GM18951 (cell line): ENCODE results near the gene LEKR1.

ENCODE experiments used
- POLR2A ChIP-seq: IDR thresholded peaks from 4 replicates; pipeline ENCODE4 v1.6.1; 2011; ENCODE audit warnings: mild to moderate bottlenecking; ENCODE audit not compliant: insufficient read length, insufficient read depth; ENCODE audit errors: extremely low read depth
- in situ Hi-C: fragments of 300-500 bp; cut with MboI; formaldehyde crosslinking; loops from one replicate; pipeline ENCODE4 v1.12.0; 2022; ENCODE audit warnings: low sequenced_read_pairs, mixed read lengths, inconsistent platforms; ENCODE audit not compliant: unreplicated experiment

The LEKR1 gene

GRCh38 chr3:157063926-157064325 is 237.8 kb downstream of the LEKR1 start:
- in situ Hi-C loops, result no loop called here
- no peak for TF ChIP-seq POLR2A

DNA sequence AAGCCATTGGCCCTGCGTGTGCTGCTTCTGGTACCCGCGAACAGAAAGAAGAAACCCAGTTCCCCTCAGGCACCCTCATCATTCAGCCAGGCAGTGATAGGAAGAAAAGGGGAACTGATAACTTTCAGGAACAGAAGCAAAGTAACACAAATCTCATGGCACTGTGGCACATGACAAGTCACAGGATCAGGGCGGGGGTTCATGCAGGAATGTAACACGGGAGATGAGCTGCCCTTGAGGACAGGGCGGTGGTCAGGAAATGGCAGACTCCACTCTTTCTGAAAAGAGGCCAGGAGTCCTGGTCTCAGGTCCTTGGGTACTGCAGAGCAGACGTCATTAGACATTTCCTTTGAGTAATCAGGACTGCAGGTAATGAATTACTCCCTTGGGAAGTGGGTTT is 238.2 kb downstream of the LEKR1 start:
- in situ Hi-C loops, result no loop called here
- no peak for TF ChIP-seq POLR2A

GRCh38 chr3:157065201-157065600 is 239.0 kb downstream of the LEKR1 start:
- in situ Hi-C loops, result no loop called here

DNA sequence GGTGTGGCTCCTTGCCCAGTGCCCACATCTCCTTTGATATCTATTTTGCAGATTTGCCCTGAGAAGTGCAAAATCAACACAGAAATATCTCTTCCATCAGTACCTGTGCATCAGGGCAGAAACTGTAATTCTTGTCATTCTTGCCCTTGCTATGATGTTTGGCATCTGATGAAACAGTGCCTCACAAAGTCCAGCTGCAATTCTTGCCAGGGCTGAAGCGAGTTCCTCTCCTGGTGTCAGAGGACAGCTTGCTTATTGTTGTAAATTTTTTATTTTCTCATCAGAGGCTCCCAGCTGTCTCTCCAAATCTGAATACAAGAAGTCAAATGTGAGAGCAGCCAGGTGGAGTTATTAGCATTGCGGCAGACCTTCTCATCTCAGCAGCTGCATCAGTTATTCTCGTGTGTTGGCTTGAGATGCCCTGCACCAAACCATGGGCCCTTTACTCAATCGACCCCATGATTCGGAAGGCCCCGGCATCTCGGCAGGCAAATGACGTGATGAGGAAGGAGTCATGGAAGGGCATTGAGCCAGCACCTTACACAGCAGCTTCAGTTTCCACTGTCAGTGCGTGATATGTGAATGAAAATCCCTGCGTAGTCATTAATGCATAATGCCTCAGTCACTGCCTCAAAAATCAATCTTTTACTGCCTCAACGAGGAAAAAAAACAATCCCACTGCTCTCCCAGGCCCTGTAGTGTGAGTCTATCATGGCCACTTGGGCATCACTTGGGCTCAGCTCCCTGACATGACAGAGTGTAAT is 240.4 kb downstream of the LEKR1 start:
- in situ Hi-C loops, result no loop called here
- no peak for TF ChIP-seq POLR2A

More at GRCh38 chr3:157065201-157065600, 239.0 kb downstream of the LEKR1 start:
- no peak for TF ChIP-seq POLR2A

DNA sequence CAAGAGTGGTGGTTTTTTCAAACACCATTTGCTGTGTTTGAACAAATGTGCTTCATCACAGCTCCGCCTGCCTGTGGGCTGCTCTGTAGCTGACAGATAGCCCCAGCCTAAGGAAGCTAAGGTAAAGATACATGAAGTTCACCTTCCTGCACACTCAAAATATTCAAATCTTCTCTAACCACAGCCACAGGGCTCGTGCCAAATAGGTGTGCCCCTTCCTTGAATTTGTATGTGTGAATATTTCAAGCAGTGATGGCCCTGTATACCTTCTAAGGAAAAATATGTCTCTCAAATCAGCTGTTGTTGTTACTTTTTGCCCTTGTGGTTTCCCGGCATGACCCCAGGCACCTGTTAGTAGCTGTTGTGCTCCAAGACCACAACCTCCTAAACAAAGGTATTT is 241.0 kb downstream of the LEKR1 start:
- TF ChIP-seq POLR2A, result no peak
- in situ Hi-C loops, result no loop called here

GRCh38 chr3:157069406-157069805 is 243.3 kb downstream of the LEKR1 start:
- in situ Hi-C loops, result no loop called here
- TF ChIP-seq POLR2A, result no peak

GRCh38 chr3:157069846-157070677 is 243.9 kb downstream of the LEKR1 start:
- no peak for TF ChIP-seq POLR2A
- in situ Hi-C loops, result loop anchor here (10.0 kb wide), 1 partner anchor 245 kb away; the partner anchor contains the start of gene LEKR1

- in situ Hi-C loops, result loop anchor here (10.0 kb wide), 1 partner anchor 246 kb away; the partner anchor contains the start of gene LEKR1
- no peak for TF ChIP-seq POLR2A
These were observed 244.5 kb downstream of the LEKR1 start for GRCh38 chr3:157070678-157070999.

GRCh38 chr3:157071744-157072525 is 245.8 kb downstream of the LEKR1 start:
- no peak for TF ChIP-seq POLR2A
- in situ Hi-C loops, result loop anchor here (10.0 kb wide), 1 partner anchor 247 kb away; the partner anchor contains the start of gene LEKR1

- in situ Hi-C loops, result loop anchor here (10.0 kb wide), 1 partner anchor 249 kb away; the partner anchor contains the start of gene LEKR1
- no peak for TF ChIP-seq POLR2A
These were observed 247.7 kb downstream of the LEKR1 start for GRCh38 chr3:157073810-157074209.

GRCh38 chr3:157074490-157074889 is 248.3 kb downstream of the LEKR1 start:
- in situ Hi-C loops, result loop anchor here (10.0 kb wide), 1 partner anchor 250 kb away; the partner anchor contains the start of gene LEKR1
- no peak for TF ChIP-seq POLR2A

GRCh38 chr3:157074981-157075380 is 248.8 kb downstream of the LEKR1 start:
- TF ChIP-seq POLR2A, result no peak
- in situ Hi-C loops, result loop anchor here (10.0 to 25.0 kb wide), 2 partner anchors 250 to 538 kb away; partner anchors contain the start of gene LEKR1
